ENCODE measurements around the gene LAMA4.

The LAMA4 gene

GRCh38 chr6:112065426-112065986 lies 188.9 kb downstream of the LAMA4 start:
- no peak for DNase-seq

DNA sequence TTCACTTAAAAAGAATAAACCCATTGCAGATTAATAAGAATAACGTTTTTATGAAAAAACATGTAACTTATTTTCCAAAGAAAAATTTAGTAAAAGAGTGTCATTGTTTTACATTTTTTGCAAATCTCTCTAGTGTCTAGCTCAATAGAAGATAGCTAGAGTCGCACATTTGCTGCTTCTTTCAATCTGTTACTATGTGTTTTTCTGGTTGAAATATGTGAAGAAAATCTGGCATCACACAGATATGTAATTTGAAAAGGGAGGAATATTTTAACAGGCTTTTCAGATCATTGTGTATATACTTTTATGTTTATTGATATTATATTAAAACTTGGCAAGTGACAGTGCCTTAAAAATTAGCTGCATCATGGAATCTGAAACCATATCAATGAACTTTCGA lies 191.4 kb downstream of the LAMA4 start:
- no peak for DNase-seq

DNA sequence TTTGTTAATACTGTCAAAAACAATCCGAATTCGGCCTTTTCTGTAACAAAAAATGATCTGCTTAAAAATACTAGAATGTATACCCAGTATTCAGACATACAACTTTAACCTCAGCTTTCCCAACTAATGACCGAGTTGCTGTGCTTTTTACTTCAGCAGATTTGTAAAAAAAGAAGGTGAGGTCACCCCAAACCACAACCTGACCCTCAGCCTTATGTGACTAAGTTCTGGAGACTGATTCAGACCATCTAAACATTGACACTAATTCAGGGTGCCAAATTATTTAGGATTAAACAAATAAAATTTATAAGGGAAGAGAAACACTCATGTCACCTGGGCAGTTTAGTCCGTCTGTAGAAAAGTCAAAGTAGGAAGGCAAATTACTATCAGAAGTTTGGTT lies 192.8 kb downstream of the LAMA4 start:
- DNase-seq, result no peak
